ENCODE measurements around the gene DLGAP4. TPM values are rescaled to one million over a fixed set of nuclear protein-coding genes. Genes with fewer than 3 reads are reported as not detected.

Gene DLGAP4
- total and polyA plus RNA-seq, 2 of the 13 experiments (the other 11 are each of a cell fraction or from before 2014, with no cell fraction given): 15.2 to 26.7 TPM

DNA sequence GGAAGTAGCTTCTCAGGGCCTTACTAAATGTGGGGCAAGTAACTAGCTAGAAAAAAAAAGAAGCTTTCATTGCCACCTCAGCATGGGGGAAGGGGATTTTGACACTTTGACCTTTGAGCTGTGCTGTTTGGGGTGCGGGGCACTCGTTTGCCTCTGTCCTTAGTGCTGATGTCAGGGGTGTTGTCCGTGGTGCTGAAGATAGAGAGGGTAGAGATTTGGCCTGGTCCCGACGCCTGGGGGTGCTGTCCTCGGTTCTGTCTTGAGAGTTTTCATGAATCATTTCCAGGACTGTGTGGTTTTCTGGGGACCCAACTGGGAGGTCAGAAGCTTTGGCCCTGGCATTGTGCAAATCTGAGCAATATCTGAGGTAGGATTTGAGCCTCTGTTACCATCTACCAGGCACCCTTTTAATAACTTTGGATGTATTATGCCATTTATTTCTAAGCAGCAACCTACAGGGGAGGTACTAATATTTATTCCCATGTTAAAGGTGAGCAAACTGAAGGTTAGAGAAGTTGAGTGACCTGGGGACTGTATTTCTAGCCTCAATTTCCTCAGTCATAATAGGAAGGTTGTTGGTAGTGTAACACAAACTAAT, 78.0 kb downstream of the DLGAP4 start (continued):
- TF ChIP-seq ZBTB3 (CRISPR knock-in tag; IDR thresholded peaks at IDR 0.05; ENCODE audit: borderline replicate concordance, low read depth) (peak; percentile 99), ZNF607 (CRISPR knock-in tag; IDR thresholded peaks at IDR 0.05; ENCODE audit: borderline replicate concordance) (peak; percentile 100), THYN1 (CRISPR knock-in tag; IDR thresholded peaks at IDR 0.05; ENCODE audit: borderline replicate concordance, low read depth) (peak; percentile 99; the same call in 1 of the 2 replicates), ELF3 (CRISPR knock-in tag; IDR thresholded peaks at IDR 0.05) (peak; percentile 99), SYNCRIP (IDR thresholded peaks at IDR 0.05; ENCODE audit: insufficient read depth, low read depth, low read length) (no peak), PITX1 (CRISPR knock-in tag; IDR thresholded peaks at IDR 0.05) (peak; percentile 99), ZSCAN22 (CRISPR knock-in tag; IDR thresholded peaks at IDR 0.05) (peak; percentile 95), ZEB1 (IDR thresholded peaks at IDR 0.05; ENCODE audit: insufficient replicate concordance, low read depth) (no peak), RORA (CRISPR knock-in tag; IDR thresholded peaks at IDR 0.05) (peak; percentile 99), ZNF24 (IDR thresholded peaks at IDR 0.05) (no peak), GLI4 (CRISPR knock-in tag; IDR thresholded peaks at IDR 0.05; ENCODE audit: borderline replicate concordance) (peak; percentile 100), NR2F1 (CRISPR knock-in tag; IDR thresholded peaks at IDR 0.05) (peak; percentile 78 to 96), KAT7 (CRISPR knock-in tag; IDR thresholded peaks at IDR 0.05; ENCODE audit: borderline replicate concordance) (peak; percentile 92; the same call in 1 of the 2 replicates), ZNF777 (CRISPR knock-in tag; IDR thresholded peaks at IDR 0.05) (peak; percentile 96), POLR2A (IDR thresholded peaks at IDR 0.05; ENCODE audit: insufficient read depth in 1 of 2, low read depth in 2 of 2, low read length in 2 of 2) (no peak), ZKSCAN5 (CRISPR knock-in tag; IDR thresholded peaks at IDR 0.05) (peak; percentile 96), SALL2 (CRISPR knock-in tag; IDR thresholded peaks at IDR 0.05) (peak; percentile 100), HCFC1 (IDR thresholded peaks at IDR 0.05; ENCODE audit: low read depth, low read length) (peak; percentile 47; the same call in 1 of the 2 replicates), ZNF775 (CRISPR knock-in tag; IDR thresholded peaks at IDR 0.05; ENCODE audit: borderline replicate concordance) (peak; percentile 99), ZBTB7A (CRISPR knock-in tag; IDR thresholded peaks at IDR 0.05) (peak; percentile 100), U2AF1 (optimal IDR thresholded peaks at IDR 0.05; ENCODE audit: low read depth, low read length) (peak; percentile 54), SRSF1 (optimal IDR thresholded peaks at IDR 0.05; ENCODE audit: low read depth, low read length) (no peak), MAZ (IDR thresholded peaks at IDR 0.05; ENCODE audit: borderline replicate concordance, low read depth, low read length) (peak; percentile 40; the same call in 1 of the 2 replicates), MAZ (CRISPR knock-in tag; IDR thresholded peaks at IDR 0.05; ENCODE audit: low read depth) (peak; percentile 99), RCOR2 (CRISPR knock-in tag; IDR thresholded peaks at IDR 0.05) (peak; percentile 98), NFYB (CRISPR knock-in tag; IDR thresholded peaks at IDR 0.05) (peak; percentile 80), KDM5A (IDR thresholded peaks at IDR 0.05; ENCODE audit: borderline replicate concordance, low read length) (no peak)
- TF ChIP-seq, protein P1, sequence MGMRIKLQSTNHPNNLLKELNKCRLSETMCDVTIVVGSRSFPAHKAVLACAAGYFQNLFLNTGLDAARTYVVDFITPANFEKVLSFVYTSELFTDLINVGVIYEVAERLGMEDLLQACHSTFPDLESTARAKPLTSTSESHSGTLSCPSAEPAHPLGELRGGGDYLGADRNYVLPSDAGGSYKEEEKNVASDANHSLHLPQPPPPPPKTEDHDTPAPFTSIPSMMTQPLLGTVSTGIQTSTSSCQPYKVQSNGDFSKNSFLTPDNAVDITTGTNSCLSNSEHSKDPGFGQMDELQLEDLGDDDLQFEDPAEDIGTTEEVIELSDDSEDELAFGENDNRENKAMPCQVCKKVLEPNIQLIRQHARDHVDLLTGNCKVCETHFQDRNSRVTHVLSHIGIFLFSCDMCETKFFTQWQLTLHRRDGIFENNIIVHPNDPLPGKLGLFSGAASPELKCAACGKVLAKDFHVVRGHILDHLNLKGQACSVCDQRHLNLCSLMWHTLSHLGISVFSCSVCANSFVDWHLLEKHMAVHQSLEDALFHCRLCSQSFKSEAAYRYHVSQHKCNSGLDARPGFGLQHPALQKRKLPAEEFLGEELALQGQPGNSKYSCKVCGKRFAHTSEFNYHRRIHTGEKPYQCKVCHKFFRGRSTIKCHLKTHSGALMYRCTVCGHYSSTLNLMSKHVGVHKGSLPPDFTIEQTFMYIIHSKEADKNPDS (CRISPR knock-in tag; IDR thresholded peaks at IDR 0.05): peak; percentile 98
- TF ChIP-seq, protein P2, sequence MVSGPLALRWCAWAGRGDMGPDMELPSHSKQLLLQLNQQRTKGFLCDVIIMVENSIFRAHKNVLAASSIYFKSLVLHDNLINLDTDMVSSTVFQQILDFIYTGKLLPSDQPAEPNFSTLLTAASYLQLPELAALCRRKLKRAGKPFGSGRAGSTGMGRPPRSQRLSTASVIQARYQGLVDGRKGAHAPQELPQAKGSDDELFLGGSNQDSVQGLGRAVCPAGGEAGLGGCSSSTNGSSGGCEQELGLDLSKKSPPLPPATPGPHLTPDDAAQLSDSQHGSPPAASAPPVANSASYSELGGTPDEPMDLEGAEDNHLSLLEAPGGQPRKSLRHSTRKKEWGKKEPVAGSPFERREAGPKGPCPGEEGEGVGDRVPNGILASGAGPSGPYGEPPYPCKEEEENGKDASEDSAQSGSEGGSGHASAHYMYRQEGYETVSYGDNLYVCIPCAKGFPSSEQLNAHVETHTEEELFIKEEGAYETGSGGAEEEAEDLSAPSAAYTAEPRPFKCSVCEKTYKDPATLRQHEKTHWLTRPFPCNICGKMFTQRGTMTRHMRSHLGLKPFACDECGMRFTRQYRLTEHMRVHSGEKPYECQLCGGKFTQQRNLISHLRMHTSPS (CRISPR knock-in tag; IDR thresholded peaks at IDR 0.05; ENCODE audit: low read depth): peak; percentile 92

Data from HepG2 (cell line).